HG03442 (cell line): ENCODE data around the gene OSBPL10.

Experiments
- ATAC-seq: cut with Tn5 transposase; IDR thresholded peaks from one replicate; pipeline ENCODE4 v1.9.1; 2021; ENCODE audit warnings: mild to moderate bottlenecking, moderate library complexity; ENCODE audit not compliant: unreplicated experiment

OSBPL10 gene

GRCh38 chr3:31823184-31823583 lies 157.9 kb downstream of the OSBPL10 start:
- no peak for ATAC-seq

GRCh38 chr3:31821118-31821517 lies 159.9 kb downstream of the OSBPL10 start:
- no peak for ATAC-seq

- no peak for ATAC-seq
Observed at GRCh38 chr3:31819441-31819840, 161.6 kb downstream of the OSBPL10 start.

- ATAC-seq, result no peak
Observed at GRCh38 chr3:31817411-31817966, 163.6 kb downstream of the OSBPL10 start.

GRCh38 chr3:31815631-31816440 lies 165.2 kb downstream of the OSBPL10 start:
- no peak for ATAC-seq

- ATAC-seq, result no peak
Observed at GRCh38 chr3:31815006-31815405, 166.1 kb downstream of the OSBPL10 start.

- no peak for ATAC-seq
Observed at GRCh38 chr3:31813686-31814085, 167.4 kb downstream of the OSBPL10 start.

- ATAC-seq, result no peak
Observed at GRCh38 chr3:31813197-31813596, 167.9 kb downstream of the OSBPL10 start.

GRCh38 chr3:31810991-31811433 lies 170.1 kb downstream of the OSBPL10 start:
- ATAC-seq, result no peak

GRCh38 chr3:31808143-31808720 lies 172.8 kb downstream of the OSBPL10 start:
- ATAC-seq, result no peak

GRCh38 chr3:31804251-31805051 lies 176.6 kb downstream of the OSBPL10 start:
- ATAC-seq, result no peak

- ATAC-seq, result no peak
Observed at GRCh38 chr3:31802981-31803740, 177.9 kb downstream of the OSBPL10 start.

GRCh38 chr3:31800436-31800835 lies 180.6 kb downstream of the OSBPL10 start:
- ATAC-seq, result no peak

- ATAC-seq, result no peak
Observed at GRCh38 chr3:31798840-31799239, 182.2 kb downstream of the OSBPL10 start.

GRCh38 chr3:31793821-31794220 lies 187.2 kb downstream of the OSBPL10 start:
- no peak for ATAC-seq

GRCh38 chr3:31791090-31791430 lies 190.0 kb downstream of the OSBPL10 start:
- no peak for ATAC-seq

- ATAC-seq, result no peak
Observed at GRCh38 chr3:31790193-31791089, 190.6 kb downstream of the OSBPL10 start.

GRCh38 chr3:31789429-31789828 lies 191.6 kb downstream of the OSBPL10 start:
- ATAC-seq, result no peak

GRCh38 chr3:31785734-31786133 lies 195.3 kb downstream of the OSBPL10 start:
- ATAC-seq, result no peak

GRCh38 chr3:31785286-31785685 lies 195.8 kb downstream of the OSBPL10 start:
- no peak for ATAC-seq
